Hair follicular keratinocyte (primary cell): ENCODE measurements around the gene KATNBL1. TPM values are rescaled to one million over a fixed set of nuclear protein-coding genes. Genes with fewer than 3 reads are reported as not detected.

Experiments
- total RNA-seq: library from RNA; depleted of rRNA; stranded (reverse); fragments of >200 nt; gene quantifications from 2 replicates; pipeline ENCODE4 v1.2.3, GENCODE V29; 2015

Gene KATNBL1
- total RNA-seq, result 35.7 and 57.3 TPM in 2 replicates

GRCh38 chr15:34209421-34210282 lies at the start of gene KATNBL1:
KATNBL1 (minus strand) TSS chr15:34210096; CDS start chr15:34163676, 46,420 bp downstream.

GRCh38 chr15:34101366-34102174 lies 108.3 kb downstream of the KATNBL1 start, which contains the start of the genes EMC7 and PGBD4:
EMC7 (minus strand) TSS chr15:34101862; CDS start chr15:34101839, 23 bp downstream.
PGBD4 (plus strand) TSS chr15:34102083; CDS start chr15:34102532, 449 bp downstream.

Other genes with a start within 250 kb of the KATNBL1 start
- gene CHRM5, start 241.6 kb downstream of the KATNBL1 start, total RNA-seq, result not detected in 2 replicates
- gene AVEN, start 170.9 kb downstream of the KATNBL1 start, total RNA-seq, result 26.8 and 33.4 TPM in 2 replicates
- 46.2 and 48.0 TPM in 2 replicates for gene EMC7, start 108.2 kb downstream of the KATNBL1 start, total RNA-seq
- 0.46 and 0.47 TPM in 2 replicates for gene PGBD4, start 108.0 kb downstream of the KATNBL1 start, total RNA-seq
- 174 and 176 TPM in 2 replicates for gene EMC4, start 14.9 kb upstream of the KATNBL1 start, total RNA-seq
- 4.0 and 4.2 TPM in 2 replicates for gene SLC12A6, start 127.7 kb upstream of the KATNBL1 start, total RNA-seq
- gene NOP10, start 133.0 kb upstream of the KATNBL1 start, total RNA-seq, result 277 and 284 TPM in 2 replicates
- gene NUTM1, start 133.2 kb upstream of the KATNBL1 start, total RNA-seq, result not detected in 2 replicates
- gene LPCAT4, start 157.1 kb upstream of the KATNBL1 start, total RNA-seq, result 16.6 and 32.5 TPM in 2 replicates
- 3.9 and 6.1 TPM in 2 replicates for gene GOLGA8A, start 227.7 kb upstream of the KATNBL1 start, total RNA-seq